Ovary (tissue), 3 donors: ENCODE results near the gene ESRRG.

Experiments
- CTCF ChIP-seq, 3 donors: fragments of 450-650 bp in 2 of 3; fragments of 200-600 bp in 1 of 3; IDR thresholded peaks; one replicate each; pipeline versions ENCODE4 v1.5.1 to v1.8.0; 2016 to 2022; ENCODE audit warnings: antibody characterized with exemption in 3 of 3, mild to moderate bottlenecking in 1 of 3
- POLR2A ChIP-seq: fragments of 450-650 bp; IDR thresholded peaks from one replicate; pipeline ENCODE4 v1.6.1; 2017; ENCODE audit warnings: antibody characterized with exemption, mild to moderate bottlenecking, moderate library complexity
- donor health status: DM: no; HTN: no; CAD: no.

- TF ChIP-seq CTCF (IDR thresholded peaks at IDR 0.05) (no peak), POLR2A (no peak)
These were observed 173.4 kb downstream of the ESRRG start for GRCh38 chr1:216549796-216550195.
